Measurements from ENCODE around the gene EPG5. TPM values are rescaled to one million over a fixed set of nuclear protein-coding genes. Genes with fewer than 3 reads are reported as not detected.
A peak's percentile ranks its signal among the peaks of the same experiment; 100 is the strongest.

EPG5 gene
- total and polyA plus RNA-seq, 3 donors from 2014 or later = 19.0 to 66.4 (median 55.7) TPM

DNA sequence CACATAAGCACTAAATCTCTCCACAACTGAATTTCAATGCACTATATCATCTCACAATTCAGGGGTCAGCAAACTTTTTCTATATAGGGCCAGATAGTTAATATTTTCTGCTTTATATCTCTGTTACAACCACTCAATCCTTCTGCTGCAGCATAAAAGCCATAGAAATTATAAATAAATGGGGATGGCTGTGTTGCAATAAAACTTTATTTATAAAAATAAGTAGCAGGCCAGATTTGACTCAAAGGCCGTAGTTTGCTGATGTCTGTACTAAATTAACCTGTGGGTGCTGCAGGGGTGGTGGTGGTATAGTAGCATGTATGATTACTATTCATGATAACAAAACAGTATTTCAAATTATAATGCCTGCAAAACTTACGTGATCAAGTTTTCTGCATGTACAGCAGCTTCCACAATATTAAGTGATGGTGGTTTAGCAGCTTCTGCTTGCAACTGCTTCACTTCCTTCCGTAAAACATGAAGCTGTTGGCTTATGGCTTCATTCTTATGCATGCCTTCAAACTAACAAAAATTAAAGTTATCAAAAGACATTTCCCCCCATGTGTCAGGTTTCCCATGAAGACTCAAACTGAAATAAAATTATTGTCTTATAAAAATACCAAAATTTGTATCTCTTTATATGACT is 77.6 kb downstream of the EPG5 start:
- H3K4me1 ChIP-seq = no peaks in the 10 kb centered on the region
- H3K27ac ChIP-seq = no peak overlapping the region
- no peak overlapping the region for H3K4me3 ChIP-seq
- intact Hi-C loops (cut with DNase I; ENCODE audit: low total_unique reads) = loop anchor here (10.0 kb wide), 1 partner anchor 195 kb away; no protein-coding TSS in a partner anchor
- H3K9me3 ChIP-seq = no peaks in the 10 kb centered on the region
- TF ChIP-seq POLR2A (IDR thresholded peaks at IDR 0.05) = no peak
- TF ChIP-seq, protein P1, sequence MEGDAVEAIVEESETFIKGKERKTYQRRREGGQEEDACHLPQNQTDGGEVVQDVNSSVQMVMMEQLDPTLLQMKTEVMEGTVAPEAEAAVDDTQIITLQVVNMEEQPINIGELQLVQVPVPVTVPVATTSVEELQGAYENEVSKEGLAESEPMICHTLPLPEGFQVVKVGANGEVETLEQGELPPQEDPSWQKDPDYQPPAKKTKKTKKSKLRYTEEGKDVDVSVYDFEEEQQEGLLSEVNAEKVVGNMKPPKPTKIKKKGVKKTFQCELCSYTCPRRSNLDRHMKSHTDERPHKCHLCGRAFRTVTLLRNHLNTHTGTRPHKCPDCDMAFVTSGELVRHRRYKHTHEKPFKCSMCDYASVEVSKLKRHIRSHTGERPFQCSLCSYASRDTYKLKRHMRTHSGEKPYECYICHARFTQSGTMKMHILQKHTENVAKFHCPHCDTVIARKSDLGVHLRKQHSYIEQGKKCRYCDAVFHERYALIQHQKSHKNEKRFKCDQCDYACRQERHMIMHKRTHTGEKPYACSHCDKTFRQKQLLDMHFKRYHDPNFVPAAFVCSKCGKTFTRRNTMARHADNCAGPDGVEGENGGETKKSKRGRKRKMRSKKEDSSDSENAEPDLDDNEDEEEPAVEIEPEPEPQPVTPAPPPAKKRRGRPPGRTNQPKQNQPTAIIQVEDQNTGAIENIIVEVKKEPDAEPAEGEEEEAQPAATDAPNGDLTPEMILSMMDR (IDR thresholded peaks at IDR 0.05) = no peak
- DNase-seq = no peak
- no peaks in the 10 kb centered on the region for H3K36me3 ChIP-seq (ENCODE audit: low read depth, missing control alignments)
- no peaks in the 10 kb centered on the region for H3K27me3 ChIP-seq
- WGBS, 2 donors = 94 to 97% methylated on average over 3 of the region's 3 CpGs

DNA sequence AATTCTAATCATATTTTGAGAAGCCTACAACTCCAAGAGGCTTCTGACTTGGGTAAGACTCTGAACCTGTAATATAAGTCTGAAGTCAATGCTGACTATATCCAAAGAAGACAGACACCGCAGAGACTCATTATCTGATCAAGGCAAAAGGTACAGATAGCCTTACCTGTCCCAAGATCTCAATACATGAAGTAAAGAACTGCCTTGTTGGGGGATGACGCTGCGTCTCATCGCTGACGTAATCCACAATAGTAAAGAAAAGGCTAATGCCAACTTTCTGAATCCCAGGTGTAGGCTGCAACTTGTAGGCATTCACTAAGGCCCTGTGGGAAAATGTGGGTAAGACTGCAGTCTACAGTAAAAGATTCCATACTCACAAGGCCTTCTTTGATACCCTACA is 79.5 kb downstream of the EPG5 start:
- Histone ChIP-seq H3K27me3 (no peaks in the 10 kb centered on the region), H3K4me1 (no peaks in the 10 kb centered on the region), H3K9me3 (no peaks in the 10 kb centered on the region), H3K27ac (no peak overlapping the region), H3K4me3 (no peak overlapping the region), H3K36me3 (ENCODE audit: low read depth, missing control alignments) (no peaks in the 10 kb centered on the region)
- TF ChIP-seq, protein P1 (IDR thresholded peaks at IDR 0.05) = no peak
- no peak for TF ChIP-seq POLR2A (IDR thresholded peaks at IDR 0.05)
- intact Hi-C loops (cut with DNase I; ENCODE audit: low total_unique reads) = loop anchor here (10.0 kb wide), 1 partner anchor 193 kb away; no protein-coding TSS in a partner anchor
- no peak for DNase-seq
- 95 to 97% methylated on average over 5 of the region's 5 CpGs for WGBS, 2 donors

DNA sequence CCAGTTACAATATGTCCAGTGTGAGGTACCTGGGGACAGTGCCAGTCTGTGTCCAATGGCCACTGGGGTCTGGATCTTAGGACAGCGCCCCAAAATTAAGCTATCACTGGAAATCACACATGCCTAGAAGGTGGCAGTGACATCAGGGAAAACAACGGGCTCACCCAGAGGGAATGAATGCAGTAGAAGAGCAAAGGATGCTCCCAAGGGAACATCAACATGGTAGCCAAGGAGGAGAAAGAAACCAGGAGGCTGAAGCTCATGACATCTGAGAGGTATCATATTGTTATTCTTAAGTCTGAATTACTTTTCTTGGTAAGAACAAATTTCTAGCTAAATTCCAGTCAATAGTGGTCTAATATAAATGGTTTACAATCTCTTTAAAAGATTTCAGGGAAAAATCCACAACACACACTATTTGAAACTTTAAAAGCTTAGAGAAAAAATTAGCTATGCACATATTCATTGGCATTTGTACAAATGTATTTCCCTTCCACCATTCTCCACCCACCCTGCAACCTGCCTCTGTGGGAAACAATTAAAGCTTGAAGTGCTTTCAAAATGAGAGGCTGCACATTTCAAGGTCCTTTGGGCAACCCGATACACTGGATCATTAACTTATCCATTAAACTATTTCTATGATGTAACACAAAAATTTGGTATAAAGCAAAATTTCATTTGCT is 86.1 kb downstream of the EPG5 start:
- TF ChIP-seq POLR2A (IDR thresholded peaks at IDR 0.05) = no peak
- TF ChIP-seq, protein P1 (IDR thresholded peaks at IDR 0.05) = no peak
- Histone ChIP-seq H3K9me3 (no peaks in the 10 kb centered on the region), H3K27me3 (no peaks in the 10 kb centered on the region), H3K36me3 (ENCODE audit: low read depth, missing control alignments) (no peaks in the 10 kb centered on the region), H3K27ac (no peak overlapping the region), H3K4me3 (no peak overlapping the region), H3K4me1 (no peaks in the 10 kb centered on the region)
- DNase-seq = no peak
- intact Hi-C loops (cut with DNase I; ENCODE audit: low total_unique reads) = loop anchor here (10.0 kb wide), 1 partner anchor 186 kb away; no protein-coding TSS in a partner anchor
- WGBS, 2 donors = 92 to 94% methylated on average over 3 of the region's 3 CpGs

DNA sequence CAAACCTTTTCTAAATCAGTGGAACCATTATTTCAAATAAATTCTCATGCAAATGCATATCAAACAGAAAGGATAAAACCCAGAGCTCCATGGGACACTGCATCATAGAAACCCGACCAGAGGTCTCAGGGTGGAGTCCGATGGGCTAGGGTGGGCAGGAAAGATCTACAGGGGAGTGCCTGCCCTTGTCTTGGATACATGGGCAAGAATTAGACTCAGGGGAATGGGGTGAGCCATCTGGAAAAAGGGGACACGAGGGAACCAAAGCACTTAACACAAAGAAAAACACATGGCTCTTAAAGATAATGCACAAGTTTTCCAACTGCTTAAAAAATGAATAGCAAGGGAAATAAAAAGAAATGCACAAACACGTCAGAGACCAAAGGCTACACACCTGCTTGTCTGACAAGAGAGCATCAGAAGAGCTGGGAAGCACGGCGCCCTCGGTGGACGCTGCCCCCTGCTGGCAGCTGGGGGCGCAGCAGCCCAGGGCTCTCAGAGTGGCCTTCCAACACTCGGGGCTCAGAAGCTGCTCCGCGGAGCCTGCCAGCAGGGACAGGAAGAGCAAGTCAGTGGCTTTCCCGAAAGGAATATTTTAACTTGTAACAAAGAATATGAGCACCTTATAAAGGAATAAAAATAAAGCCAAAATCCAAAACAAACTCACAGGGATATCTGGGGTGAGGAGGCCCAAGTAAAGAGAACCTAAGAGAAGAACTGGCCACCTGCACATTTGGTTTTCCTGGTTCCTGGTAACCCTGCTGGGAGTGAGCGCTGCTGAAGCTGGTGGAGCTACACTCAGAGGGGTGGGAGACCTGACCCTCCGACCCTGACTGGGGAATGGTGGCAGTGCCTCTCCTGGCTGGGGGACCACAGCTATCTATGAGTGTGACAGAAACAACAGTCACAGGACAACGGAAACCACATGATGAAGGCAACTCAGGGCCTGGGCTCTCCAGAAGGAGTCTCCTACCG is 87.2 kb downstream of the EPG5 start:
- DNase-seq = peak; percentile 75
- WGBS, 2 donors = 40 to 43% methylated on average over 16 to 17 of the region's 17 CpGs
- Histone ChIP-seq H3K9me3 (no peaks in the 10 kb centered on the region), H3K36me3 (ENCODE audit: low read depth, missing control alignments) (no peaks in the 10 kb centered on the region), H3K27ac (no peak overlapping the region), H3K27me3 (no peaks in the 10 kb centered on the region), H3K4me3 (no peak overlapping the region), H3K4me1 (no peaks in the 10 kb centered on the region)
- no peak for TF ChIP-seq POLR2A (IDR thresholded peaks at IDR 0.05)
- TF ChIP-seq, protein P1 (IDR thresholded peaks at IDR 0.05) = peak; percentile 74 to 98 (median 80)
- intact Hi-C loops (cut with DNase I; ENCODE audit: low total_unique reads) = loop anchor here (10.0 kb wide), 1 partner anchor 185 kb away; no protein-coding TSS in a partner anchor
